Aorta (tissue), 5 donors: ENCODE results near the gene NCKAP5. TPM values are rescaled to one million over a fixed set of nuclear protein-coding genes. Genes with fewer than 3 reads are reported as not detected.

ENCODE experiments used
- ATAC-seq: fragments of 200-7000 bp; cut with Tn5 transposase; one replicate; pipeline ENCODE4 v1.9.1; 2022; ENCODE audit warnings: moderate library complexity; ENCODE audit not compliant: low FRiP score
- DNase-seq, 2 donors: peaks; one replicate each; pipeline ENCODE4 v3.0.0-alpha.2; 2020
- H3K27ac ChIP-seq, 2 donors: one replicate each; pipeline ENCODE4 v1.5.1; 2013; ENCODE audit warnings: low read length in 2 of 2, mild to moderate bottlenecking in 2 of 2, moderate library complexity in 2 of 2, control low read depth in 1 of 2, inconsistent platforms in 1 of 2, low read depth in 1 of 2
- H3K27me3 ChIP-seq, 2 donors: one replicate each; pipeline ENCODE4 v1.6.1; 2013; ENCODE audit warnings: control low read depth in 1 of 2, low read length in 1 of 2, mild to moderate bottlenecking in 1 of 2, moderate library complexity in 1 of 2; ENCODE audit not compliant: insufficient read depth in 2 of 2, control insufficient read depth in 1 of 2
- H3K36me3 ChIP-seq, 2 donors: one replicate each; pipeline ENCODE4 v1.6.1; 2013; ENCODE audit warnings: control low read depth in 1 of 2, low read length in 1 of 2, mild to moderate bottlenecking in 1 of 2; ENCODE audit not compliant: insufficient read depth in 2 of 2, control insufficient read depth in 1 of 2
- H3K4me1 ChIP-seq, 2 donors: one replicate each; pipeline ENCODE4 v1.6.1; 2013; ENCODE audit warnings: low read length in 2 of 2, control low read depth in 1 of 2, mild to moderate bottlenecking in 1 of 2, moderate library complexity in 1 of 2; ENCODE audit not compliant: insufficient read depth in 2 of 2, control insufficient read depth in 1 of 2
- H3K4me3 ChIP-seq, 2 donors: one replicate each; pipeline ENCODE4 v1.5.1; 2013; ENCODE audit warnings: low read length in 2 of 2, control low read depth in 1 of 2, mild to moderate bottlenecking in 1 of 2
- H3K9me3 ChIP-seq: one replicate; pipeline ENCODE4 v1.6.1; 2013; ENCODE audit warnings: mild to moderate bottlenecking, low read length; ENCODE audit not compliant: control insufficient read depth
- WGBS, 2 donors: extraction: QIAGEN DNeasy Blood & Tissue Kit; methylation state at CpG; one replicate each; pipeline ENCODE4 v1.1.7; 2013; 5-methylcytosine and 5-hydroxymethylcytosine counted together
- intact Hi-C, 2 donors: fragments of 100-400 bp; cut with DNase I; formaldehyde crosslinking; loops; one replicate each; pipeline versions ENCODE4 v1.14.2 to v1.15.0; 2022
- polyA plus RNA-seq, 2 donors: library from polyadenylated mRNA; stranded (reverse); fragments of 200-250 nt; gene quantifications; one replicate each; pipeline ENCODE4 v1.2.3, GENCODE V29; 2013
- total RNA-seq, 2 donors: library from RNA; stranded (reverse); fragmentation: NEBNext Ultra II Directional; extraction: Animal tissue kit (Norgen Biotek cat#: 25700); gene quantifications; one replicate each; pipeline ENCODE4 v1.2.1, GENCODE V29; 2021
- donor health status: healthy with polysubstance abuse.
- donor health status: Bipolar disorder and iron deficiency.
- donor health status: DM: no; HTN: no; CAD: no.
- donor health status: DM: no; HTN: no; CAD: no.
- donor health status: DM: yes; HTN: yes; CAD: no.

NCKAP5 gene
- total and polyA plus RNA-seq, 4 donors: 0.75 to 7.5 (median 2.4) TPM; not detected in 1

GRCh38 chr2:132849118-132849517, 719.1 kb downstream of the NCKAP5 start:
- ATAC-seq: no peak

GRCh38 chr2:132845339-132845738, 722.9 kb downstream of the NCKAP5 start:
- Histone ChIP-seq H3K4me3 (no peak overlapping the region), H3K27ac (no peak overlapping the region), H3K27me3 (no peaks in the 10 kb centered on the region), H3K36me3 (no peaks in the 10 kb centered on the region), H3K4me1 (no peaks in the 10 kb centered on the region), H3K9me3 (no peaks in the 10 kb centered on the region)
- ATAC-seq (no peak), DNase-seq (no peak)
- intact Hi-C loops: no loop called here

More at GRCh38 chr2:132849118-132849517, 719.1 kb downstream of the NCKAP5 start:
- no peak for DNase-seq
- intact Hi-C loops: no loop called here
- Histone ChIP-seq H3K4me3 (no peak overlapping the region), H3K9me3 (no peaks in the 10 kb centered on the region), H3K27ac (no peak overlapping the region), H3K36me3 (no peaks in the 10 kb centered on the region), H3K27me3 (no peaks in the 10 kb centered on the region), H3K4me1 (no peaks in the 10 kb centered on the region)
- WGBS, 2 donors: 91 to 93% methylated on average over 1 of the region's 1 CpG

GRCh38 chr2:132844585-132844984, 723.7 kb downstream of the NCKAP5 start:
- 48 to 50% methylated on average over 4 of the region's 4 CpGs for WGBS, 2 donors

GRCh38 chr2:132837769-132838168, 730.5 kb downstream of the NCKAP5 start:
- 61 to 78% methylated on average over 1 of the region's 1 CpG for WGBS, 2 donors

More at GRCh38 chr2:132844585-132844984, 723.7 kb downstream of the NCKAP5 start:
- no peak overlapping the region for H3K4me3 ChIP-seq
- no peak overlapping the region for H3K27ac ChIP-seq
- ATAC-seq (no peak), DNase-seq (no peak)
- H3K27me3 ChIP-seq: no peaks in the 10 kb centered on the region
- H3K9me3 ChIP-seq: no peaks in the 10 kb centered on the region
- no peaks in the 10 kb centered on the region for H3K36me3 ChIP-seq
- H3K4me1 ChIP-seq: no peaks in the 10 kb centered on the region
- intact Hi-C loops: no loop called here

GRCh38 chr2:132830321-132830827, 737.9 kb downstream of the NCKAP5 start:
- intact Hi-C loops: no loop called here
- H3K36me3 ChIP-seq: no peaks in the 10 kb centered on the region
- 46 to 56% methylated on average over 3 of the region's 3 CpGs for WGBS, 2 donors
- no peak overlapping the region for H3K27ac ChIP-seq
- no peaks in the 10 kb centered on the region for H3K4me1 ChIP-seq
- ATAC-seq (no peak), DNase-seq (no peak)
- H3K27me3 ChIP-seq: no peaks in the 10 kb centered on the region
- H3K9me3 ChIP-seq: no peaks in the 10 kb centered on the region
- H3K4me3 ChIP-seq: no peak overlapping the region

More at GRCh38 chr2:132837769-132838168, 730.5 kb downstream of the NCKAP5 start:
- H3K36me3 ChIP-seq: no peaks in the 10 kb centered on the region
- intact Hi-C loops: no loop called here
- no peak for ATAC-seq
- H3K27me3 ChIP-seq: no peaks in the 10 kb centered on the region
- no peak for DNase-seq
- H3K4me3 ChIP-seq: no peak overlapping the region
- H3K4me1 ChIP-seq: no peaks in the 10 kb centered on the region
- H3K27ac ChIP-seq: no peak overlapping the region
- no peaks in the 10 kb centered on the region for H3K9me3 ChIP-seq

GRCh38 chr2:132825601-132826000, 742.7 kb downstream of the NCKAP5 start:
- DNase-seq: no peak
- Histone ChIP-seq H3K9me3 (peaks cover 2% of the 10 kb centered on the region), H3K4me1 (no peaks in the 10 kb centered on the region), H3K27me3 (no peaks in the 10 kb centered on the region), H3K27ac (no peak overlapping the region), H3K36me3 (no peaks in the 10 kb centered on the region), H3K4me3 (no peak overlapping the region)
- WGBS, 2 donors: 82 to 84% methylated on average over 2 of the region's 2 CpGs
- intact Hi-C loops: no loop called here
- ATAC-seq: no peak

GRCh38 chr2:132824716-132825115, 743.5 kb downstream of the NCKAP5 start:
- no peak overlapping the region for H3K27ac ChIP-seq
- intact Hi-C loops: no loop called here
- DNase-seq (no peak), ATAC-seq (no peak)
- H3K27me3 ChIP-seq: no peaks in the 10 kb centered on the region
- H3K4me1 ChIP-seq: no peaks in the 10 kb centered on the region
- no peaks in the 10 kb centered on the region for H3K36me3 ChIP-seq
- peaks cover 2% of the 10 kb centered on the region for H3K9me3 ChIP-seq
- H3K4me3 ChIP-seq: no peak overlapping the region

- Histone ChIP-seq H3K27me3 (no peaks in the 10 kb centered on the region), H3K36me3 (no peaks in the 10 kb centered on the region), H3K4me3 (no peak overlapping the region), H3K27ac (no peak overlapping the region), H3K9me3 (peaks cover 2% of the 10 kb centered on the region), H3K4me1 (no peaks in the 10 kb centered on the region)
- intact Hi-C loops: no loop called here
- WGBS, 2 donors: 88 to 92% methylated on average over 7 of the region's 7 CpGs
- ATAC-seq: no peak
- DNase-seq: no peak
Observed at GRCh38 chr2:132816234-132816633, 752.0 kb downstream of the NCKAP5 start.

- ATAC-seq: no peak
- WGBS, 2 donors: 49 to 67% methylated on average over 2 of the region's 2 CpGs
- Histone ChIP-seq H3K27ac (no peak overlapping the region), H3K36me3 (no peaks in the 10 kb centered on the region), H3K4me3 (no peak overlapping the region), H3K4me1 (no peaks in the 10 kb centered on the region), H3K27me3 (no peaks in the 10 kb centered on the region), H3K9me3 (peaks cover 2% of the 10 kb centered on the region)
- intact Hi-C loops: no loop called here
- no peak for DNase-seq
Observed at GRCh38 chr2:132815516-132815915, 752.7 kb downstream of the NCKAP5 start.
